GM21381 (cell line): ENCODE results near the gene ECI1.

ENCODE experiments used
- ATAC-seq: cut with Tn5 transposase; IDR thresholded peaks from one replicate; pipeline ENCODE4 v1.9.1; 2021; ENCODE audit warnings: mild to moderate bottlenecking, moderate library complexity; ENCODE audit not compliant: unreplicated experiment

The ECI1 gene

DNA sequence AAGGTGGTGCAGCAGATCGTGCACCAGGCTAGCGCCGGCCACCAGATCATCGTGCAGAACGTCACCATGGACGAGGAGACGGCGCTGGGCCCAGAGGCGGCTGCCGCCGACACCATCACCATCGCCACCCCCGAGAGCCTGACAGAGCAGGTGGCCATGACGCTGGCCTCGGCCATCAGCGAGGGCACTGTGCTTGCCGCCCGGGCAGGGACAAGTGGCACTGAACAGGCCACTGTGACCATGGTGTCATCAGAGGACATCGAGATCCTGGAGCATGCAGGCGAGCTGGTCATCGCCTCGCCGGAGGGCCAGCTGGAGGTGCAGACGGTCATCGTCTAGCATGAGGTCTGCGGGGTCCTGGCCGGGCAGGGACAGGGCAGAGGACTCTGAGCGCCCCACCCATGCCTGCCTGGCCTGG, 16.1 kb downstream of the ECI1 start:
- ATAC-seq = no peak

DNA sequence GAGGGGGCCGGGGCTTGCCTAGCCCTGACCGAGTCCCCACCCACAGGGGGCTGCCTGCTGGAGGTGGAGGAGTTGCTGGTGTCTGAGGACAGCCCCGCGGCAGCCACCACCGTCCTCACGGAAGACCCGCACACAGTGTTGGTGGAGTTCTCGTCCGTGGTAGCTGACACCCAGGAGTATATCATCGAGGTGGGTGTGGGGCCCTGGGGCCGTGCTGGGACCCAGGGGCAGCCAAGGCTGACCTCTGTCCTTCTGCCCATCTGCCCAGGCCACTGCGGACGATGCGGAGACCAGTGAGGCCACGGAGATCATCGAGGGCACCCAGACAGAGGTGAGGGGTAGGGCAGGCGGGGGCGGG, 16.6 kb downstream of the ECI1 start:
- no peak for ATAC-seq

DNA sequence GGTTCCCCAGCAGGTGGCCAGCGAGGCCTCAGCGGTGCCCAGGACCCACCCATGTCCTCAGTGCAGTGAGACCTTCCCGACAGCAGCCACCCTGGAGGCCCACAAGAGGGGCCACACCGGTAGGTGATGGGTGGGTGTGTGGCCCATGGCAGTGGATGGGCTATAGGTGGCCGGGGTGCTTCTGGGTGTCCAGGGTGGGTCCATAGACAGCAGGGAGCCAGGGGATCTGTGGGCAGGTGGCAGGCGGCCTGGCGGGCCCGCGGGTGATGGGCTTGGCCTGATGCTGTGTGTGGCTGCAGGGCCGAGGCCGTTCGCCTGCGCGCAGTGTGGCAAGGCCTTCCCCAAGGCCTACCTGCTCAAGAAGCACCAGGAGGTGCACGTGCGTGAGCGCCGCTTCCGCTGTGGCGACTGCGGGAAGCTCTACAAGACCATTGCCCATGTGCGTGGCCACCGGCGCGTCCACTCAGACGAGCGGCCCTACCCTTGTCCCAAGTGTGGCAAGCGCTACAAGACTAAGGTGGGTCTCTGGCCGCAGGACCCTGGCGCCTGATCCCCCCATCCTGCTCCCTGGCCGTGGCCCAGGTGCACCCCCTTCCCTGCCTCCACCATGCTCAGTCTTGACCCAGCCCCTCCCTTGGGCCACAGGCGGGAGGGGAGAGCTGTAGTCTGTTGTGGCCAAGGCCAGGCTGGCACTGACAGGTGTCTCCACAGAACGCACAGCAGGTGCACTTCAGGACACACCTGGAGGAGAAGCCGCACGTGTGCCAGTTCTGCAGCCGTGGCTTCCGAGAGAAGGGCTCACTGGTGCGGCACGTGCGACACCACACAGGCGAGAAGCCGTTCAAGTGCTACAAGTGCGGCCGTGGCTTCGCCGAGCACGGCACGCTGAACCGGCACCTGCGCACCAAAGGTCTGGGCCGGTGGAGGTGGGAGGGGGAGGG, 17.2 kb downstream of the ECI1 start:
- no peak for ATAC-seq

DNA sequence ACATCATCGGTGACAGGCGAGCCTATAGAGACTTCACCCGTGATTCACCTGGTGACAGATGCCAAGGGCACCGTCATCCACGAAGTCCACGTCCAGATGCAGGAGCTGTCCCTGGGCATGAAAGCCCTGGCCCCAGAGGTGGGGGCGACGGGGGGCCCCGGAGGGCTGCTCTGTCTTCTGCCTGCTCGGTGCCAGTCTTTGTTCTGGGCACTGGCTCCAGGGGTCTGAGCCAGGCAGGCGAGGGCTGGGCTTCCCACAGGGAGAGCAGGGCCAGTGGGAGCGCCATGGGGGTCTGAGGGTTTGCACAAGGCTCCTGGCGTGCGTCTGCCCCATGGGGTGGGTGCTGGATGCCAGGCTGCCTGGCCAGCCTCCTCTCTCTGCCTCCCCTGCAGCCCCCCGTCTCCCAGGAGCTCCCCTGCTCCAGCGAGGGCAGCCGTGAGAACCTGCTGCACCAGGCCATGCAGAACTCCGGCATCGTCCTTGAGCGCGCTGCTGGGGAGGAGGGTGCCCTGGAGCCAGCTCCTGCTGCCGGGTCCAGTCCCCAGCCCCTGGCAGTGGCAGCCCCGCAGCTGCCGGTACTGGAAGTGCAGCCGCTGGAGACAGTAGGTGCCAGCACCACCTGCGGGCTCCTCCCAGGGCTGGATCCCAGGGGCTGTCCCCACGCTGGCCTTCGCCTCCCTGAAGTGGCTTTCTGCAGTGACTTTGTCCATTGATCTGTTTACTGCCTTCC, 18.2 kb downstream of the ECI1 start:
- no peak for ATAC-seq

DNA sequence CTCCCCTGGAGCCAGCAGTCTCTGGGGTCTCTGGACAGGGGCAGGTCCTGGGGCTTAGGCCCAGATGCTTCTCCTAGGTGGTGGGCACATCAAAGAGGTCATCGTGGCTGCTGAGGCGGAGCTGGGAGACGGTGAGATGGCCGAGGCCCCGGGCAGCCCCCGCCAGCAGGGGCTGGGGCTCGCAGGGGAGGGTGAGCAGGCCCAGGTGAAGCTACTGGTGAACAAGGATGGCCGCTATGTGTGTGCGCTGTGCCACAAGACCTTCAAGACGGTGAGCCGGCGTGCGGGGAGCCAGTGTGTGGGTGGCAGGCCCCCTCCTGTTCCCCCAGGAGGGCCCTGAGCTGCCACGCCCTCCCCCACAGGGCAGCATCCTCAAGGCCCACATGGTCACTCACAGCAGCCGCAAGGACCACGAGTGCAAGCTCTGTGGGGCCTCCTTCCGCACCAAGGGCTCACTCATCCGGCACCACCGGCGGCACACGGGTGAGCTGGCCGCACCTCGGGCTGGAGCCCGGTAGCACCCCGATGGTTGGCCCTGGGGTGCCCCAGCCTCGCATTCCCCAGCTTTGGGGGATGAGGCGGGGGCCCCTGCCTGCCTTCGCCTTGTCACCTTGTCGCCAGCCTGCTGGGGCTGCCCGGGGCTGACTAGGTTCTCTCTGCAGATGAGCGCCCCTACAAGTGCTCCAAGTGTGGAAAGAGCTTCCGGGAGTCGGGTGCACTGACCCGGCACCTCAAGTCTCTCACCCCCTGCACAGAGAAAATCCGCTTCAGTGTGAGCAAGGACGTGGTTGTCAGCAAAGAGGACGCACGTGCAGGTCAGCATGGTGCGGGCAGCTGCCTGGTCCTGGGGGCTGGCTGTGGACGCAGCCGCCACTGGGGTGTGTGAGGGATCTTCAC, 19.0 kb downstream of the ECI1 start:
- no peak for ATAC-seq

DNA sequence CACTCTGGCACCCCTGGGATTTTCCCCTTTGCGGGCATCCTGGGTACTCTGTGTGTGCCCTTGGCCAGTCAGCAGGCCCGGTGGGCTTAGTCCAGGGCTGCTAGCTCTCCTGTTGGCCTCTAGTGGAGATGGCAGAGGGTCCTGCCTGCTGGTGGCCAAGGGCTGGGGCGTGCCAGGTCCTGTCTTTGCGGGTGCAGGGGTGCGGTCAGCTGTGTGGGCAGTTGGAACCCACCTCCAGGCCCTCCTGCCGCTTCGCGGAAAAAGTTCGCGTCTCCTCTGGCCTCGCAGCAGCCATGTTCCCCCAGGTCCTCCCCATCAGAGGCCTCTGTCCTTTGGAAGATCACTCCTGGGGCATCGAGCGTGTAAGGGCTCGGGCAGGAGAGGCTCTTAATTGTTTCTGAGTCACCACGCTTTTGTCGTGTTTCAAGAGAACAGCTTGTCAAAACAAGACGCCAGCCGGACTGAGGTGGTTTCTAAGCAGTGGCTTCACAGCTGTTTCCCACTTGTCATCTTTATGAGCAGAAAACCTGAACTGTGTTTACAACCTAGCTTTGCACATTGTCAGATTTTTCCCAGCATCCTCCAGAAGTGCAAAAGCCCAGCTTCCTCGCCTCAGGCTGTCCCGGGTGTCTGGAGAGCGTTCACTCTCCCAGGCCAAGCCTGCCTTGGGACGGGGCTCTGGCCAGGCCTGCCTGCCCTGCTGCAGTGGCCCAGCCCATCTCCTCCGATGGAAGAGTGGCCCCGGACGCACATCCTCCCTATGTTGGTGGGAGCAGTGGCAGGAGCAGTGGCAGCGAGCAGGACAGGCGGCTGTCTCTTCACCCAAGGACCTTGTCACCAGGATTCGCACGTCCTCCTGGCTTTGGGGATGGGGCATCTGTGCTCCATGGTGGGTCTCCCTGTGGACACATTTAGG, 20.1 kb downstream of the ECI1 start:
- ATAC-seq = no peak

DNA sequence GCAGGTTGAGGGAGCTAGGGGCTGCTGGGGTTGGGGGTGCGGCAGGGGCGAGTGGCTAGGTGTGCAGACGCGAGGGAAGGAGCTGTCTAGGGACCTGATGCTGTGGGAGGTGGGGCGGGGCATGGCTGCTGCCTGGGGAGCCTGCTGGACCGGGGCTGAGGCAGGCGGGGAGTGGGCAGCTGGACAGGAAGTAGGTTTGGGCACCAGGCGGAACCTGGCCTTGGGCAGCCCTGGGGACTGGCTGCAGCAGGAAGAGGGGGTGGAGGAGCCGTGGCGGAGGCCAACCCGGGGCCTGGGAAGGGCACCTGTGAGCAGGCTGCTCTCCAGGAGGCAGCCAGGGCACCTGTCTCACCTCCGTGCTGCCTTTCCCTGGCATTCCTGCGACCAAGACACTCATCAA, 21.0 kb downstream of the ECI1 start:
- ATAC-seq = no peak

DNA sequence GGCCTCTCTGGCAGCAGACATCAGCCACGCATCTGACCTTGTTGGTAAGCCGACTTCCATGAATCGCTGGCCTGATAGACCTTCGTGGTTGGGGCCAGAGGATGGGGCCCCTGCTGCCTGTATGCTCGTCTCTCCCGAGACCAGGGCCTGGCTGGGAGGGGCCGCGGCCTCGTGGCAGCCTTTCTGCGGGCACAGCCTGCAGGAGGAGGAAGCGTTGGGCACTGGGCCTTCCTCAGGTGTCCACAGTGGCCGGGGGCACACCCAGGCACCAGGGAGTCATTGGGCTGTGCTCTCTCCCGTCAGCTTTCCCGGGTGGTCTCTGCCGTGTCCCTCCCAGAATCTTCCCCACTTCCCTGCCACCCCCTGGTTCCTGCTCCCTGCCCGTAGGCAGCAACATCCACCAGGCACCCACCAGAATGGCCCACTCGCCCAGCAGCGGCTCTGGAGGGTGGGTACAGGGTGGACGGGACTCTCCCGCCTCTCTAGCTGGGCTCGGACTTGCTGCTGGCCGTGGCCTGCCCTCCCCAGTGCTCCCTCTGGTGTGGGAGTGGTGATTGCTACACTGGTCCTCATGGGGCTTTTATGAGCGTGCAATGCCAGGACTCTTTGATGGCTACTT, 21.6 kb downstream of the ECI1 start:
- ATAC-seq = no peak

DNA sequence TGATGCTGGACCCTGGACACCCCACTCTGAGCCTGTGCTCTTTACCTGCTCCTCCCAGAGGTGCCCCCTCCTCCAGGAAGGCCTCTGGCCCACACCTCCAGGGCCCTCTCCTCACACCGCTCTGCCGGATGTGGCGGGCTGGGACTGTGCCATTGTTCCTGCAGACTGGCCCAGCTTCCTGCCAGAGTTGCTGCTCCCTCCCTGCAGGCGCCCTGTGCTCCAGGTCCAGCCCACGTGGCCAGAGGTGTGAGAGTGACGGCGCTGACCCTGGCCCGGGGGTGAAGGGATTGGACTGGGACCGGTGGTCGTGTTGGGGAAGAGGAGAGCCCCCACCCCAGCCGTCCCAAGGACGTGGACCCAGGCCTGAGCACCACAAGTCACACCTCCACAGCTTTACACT, 22.3 kb downstream of the ECI1 start:
- no peak for ATAC-seq

DNA sequence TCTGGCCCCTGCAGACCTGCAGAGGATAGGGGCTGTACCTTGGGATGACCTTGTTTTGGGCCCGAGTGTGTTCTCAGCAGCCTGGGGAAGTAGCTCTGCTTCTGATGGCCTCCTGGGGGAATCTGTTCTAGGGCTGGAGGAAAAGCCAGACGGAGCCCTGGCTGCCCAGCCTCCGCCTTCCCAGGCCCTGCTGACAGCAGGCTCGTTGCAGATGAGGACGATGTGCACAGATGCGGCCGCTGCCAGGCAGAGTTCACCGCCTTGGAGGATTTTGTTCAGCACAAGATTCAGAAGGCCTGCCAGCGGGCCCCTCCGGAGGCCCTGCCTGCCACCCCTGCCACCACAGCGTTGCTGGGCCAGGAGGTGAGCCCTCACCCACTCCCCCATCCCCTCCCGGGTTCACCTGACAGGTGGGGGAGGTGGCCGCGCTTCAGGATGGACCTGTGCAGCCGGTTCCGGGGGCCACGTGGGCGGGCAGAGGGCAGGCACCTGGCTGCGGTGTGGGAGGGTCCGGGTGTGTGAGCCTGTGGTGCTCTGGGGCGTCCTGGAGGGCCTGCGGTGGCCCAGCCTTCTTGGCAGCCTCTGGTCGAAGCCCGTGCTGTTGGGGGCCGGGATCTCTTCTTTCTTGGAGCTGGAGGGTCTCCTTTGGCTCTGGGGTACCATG, 23.1 kb downstream of the ECI1 start:
- no peak for ATAC-seq

DNA sequence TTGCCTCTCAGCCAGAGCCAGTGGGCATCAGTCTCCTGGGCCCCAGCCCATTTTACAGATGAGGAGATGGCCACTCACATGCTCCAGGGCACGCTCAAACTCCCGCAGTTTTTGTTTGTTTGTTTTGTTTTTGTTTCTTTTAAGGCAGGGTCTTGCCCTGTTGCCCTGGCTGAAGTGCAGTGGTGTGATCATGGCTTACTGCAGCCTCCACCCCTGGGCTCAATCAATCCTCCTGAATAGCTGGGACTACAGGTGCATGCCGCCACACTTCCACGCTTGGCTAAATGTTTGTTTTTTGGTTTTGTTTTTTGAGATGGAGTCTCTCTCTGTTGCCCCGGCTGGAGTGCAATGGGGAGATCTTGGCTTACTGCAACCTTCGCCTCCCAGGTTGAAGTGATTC, 24.5 kb downstream of the ECI1 start:
- ATAC-seq = no peak

DNA sequence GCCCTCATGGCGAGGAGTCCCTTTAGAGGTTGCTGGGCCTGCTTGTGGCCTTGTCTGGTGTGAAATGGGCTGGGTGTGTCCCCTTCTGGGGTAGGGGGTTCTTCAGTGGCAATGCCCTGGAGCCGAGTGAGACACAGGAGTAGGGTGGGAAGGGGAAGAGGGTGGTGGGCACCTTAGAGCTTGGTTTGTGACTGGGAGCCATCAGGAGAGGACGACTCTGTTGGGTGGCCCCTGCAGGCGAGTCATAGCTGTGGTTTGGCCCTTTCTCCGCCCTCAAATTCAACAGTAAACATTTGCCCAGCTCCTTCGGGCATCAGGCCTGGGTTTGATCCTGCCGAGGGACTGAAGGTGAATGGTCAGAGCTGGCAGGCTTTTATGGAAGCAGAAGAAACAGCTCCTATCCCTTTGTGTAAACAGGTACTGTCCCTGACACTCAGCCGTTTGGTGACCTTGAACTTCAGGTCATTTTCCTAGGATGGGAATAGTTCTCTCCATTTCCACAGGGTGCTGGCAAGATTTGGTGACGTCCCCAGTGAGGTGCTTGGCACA, 25.1 kb downstream of the ECI1 start:
- no peak for ATAC-seq

DNA sequence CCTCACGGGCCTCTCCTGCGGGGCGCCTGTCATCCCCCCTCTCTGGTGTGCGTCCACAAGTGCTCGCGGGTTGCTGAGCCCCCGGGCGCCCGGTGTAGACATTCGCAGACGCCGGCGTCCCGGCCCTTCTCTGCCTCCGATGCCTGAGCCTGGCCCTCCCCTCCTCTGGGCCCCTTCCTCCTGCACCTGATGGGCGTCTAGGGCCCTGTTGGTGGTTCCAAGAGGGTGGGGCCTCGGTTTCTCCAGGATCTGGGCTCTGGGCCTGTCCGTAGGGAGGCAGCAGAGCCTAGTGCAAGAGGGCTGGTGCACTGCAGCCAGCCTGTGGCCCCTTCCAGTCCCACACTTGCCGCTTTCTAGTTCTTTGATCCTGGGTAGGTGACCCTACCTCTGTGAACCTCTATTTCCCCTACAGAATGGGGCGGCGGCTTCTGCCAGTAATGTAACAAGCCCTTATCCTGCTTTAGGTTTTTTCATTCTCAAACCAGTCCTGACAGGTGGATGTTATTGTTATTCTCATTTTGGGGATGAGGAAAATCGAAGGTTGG, 27.4 kb downstream of the ECI1 start:
- peak; percentile 18 for ATAC-seq

DNA sequence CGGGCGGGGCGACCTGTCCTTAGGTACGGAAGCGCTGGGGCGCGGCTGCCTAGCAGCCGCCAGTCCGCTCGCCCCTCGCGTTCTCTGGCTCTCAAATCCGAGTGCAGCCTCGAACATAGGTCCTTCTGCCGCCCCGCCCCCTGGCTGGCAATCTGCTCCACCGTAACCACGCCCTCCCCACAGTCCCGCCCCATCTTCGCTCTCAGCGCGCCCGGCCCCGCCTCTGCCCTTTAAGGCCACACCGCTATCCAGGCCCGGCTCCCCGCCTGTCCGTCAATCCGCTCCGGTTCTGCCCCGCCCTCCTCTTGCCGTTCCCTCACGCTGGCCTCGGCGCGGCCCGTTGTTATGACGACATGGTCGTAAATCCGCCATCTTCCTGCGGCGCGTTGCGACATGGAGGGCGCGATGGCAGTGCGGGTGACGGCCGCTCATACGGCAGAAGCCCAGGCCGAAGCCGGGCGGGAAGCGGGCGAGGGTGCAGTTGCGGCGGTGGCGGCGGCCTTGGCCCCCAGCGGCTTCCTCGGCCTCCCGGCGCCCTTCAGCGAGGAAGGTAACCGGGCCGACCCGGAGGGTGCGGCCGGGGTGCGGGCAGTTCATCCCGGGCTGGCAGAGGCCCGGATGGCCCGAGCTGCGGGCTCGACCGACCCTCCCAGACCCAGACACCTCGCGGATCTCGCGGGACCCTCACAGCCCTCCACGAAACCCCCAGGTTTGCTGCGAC, 28.0 kb downstream of the ECI1 start, which contains the start of gene E4F1:
TSS of gene E4F1 (plus strand) at position 371 of the 721 bp plus-strand sequence. CDS start at position 394, 23 bp downstream.
- peak; percentile 96 for ATAC-seq

DNA sequence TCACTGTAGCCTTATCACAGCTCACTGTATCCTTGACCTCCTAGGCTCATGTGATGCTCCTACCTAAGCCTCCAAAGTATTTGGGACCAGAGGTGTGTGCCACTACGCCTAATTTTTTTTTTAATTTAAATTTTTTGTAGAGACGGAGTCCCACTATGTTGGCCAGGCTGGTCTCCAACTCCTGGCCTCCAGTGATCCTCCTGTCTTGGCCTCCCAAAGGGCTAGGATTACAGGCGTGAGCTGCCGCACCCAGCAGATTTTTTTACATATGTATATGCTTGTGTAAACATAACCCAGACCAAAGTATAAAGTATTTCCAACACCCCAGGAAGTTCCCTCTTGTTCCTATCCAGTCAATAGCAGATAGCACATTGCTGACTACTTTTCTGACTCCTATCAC, 35.1 kb downstream of the ECI1 start:
- ATAC-seq = no peak

DNA sequence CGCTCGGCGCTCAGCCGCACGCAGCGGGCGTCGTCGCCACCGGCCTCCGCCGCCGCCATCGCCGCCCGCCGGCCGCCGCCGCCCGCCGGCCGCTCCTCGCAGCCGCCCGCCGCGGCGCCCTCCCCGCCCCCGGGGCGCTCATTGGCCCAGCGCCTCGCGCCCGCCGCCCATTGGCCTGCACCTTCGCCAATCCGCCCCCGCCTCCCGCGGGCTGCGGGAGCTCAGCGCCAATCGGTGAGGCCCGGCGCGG, 36.7 kb downstream of the ECI1 start, which contains the start of gene PGP:
TSS of gene PGP (minus strand) at position 122 of the 250 bp plus-strand sequence. CDS start at position 59, 63 bp downstream.
- peak; percentile 78 for ATAC-seq

DNA sequence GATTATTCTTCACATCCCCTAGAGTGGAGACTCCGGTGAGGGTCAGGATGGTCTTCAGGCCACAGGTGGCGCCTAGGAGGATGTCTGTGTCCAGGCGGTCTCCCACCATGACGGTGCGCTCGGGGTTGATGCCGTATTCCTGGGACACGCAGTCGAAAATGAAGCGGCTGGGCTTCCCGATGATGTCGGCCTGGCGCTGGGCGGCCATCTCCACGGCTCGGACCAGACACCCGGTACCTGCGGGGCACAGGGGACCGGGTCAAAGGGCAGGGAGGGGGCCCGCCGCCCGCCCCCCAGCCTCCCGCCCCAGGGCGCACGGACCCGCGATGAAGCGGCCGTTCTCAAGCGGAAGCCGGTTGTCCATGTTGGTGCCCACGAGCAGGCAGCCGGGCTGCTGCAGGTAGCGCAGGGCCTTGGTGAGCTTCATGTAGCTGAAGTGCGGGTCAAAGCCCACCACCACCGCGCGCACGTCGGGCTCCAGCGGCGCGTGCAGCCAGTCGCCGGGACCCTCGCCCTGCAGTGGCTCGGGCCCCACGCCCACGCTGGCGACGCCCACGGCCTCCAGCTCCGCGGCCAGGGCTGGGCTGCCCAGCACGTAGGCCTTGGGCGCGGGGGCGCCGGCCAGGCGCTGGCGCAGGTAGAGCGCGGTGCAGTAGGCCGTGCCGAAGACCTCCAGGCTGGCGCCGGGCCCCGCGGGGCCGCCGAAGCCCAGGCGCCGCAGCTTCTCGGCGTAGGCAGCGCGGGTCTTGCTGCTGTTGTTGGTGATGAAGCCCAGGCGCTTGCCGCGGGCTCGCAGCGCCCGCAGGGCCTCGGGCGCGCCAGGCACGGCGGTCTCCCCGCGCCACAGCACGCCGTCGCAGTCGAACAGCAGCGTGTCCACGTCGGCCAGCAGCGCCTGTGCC, 37.3 kb downstream of the ECI1 start:
- ATAC-seq = peak; percentile 1
